ENCODE results near the gene ABCA4. TPM values are rescaled to one million over a fixed set of nuclear protein-coding genes. Genes with fewer than 3 reads are reported as not detected.
A peak's percentile ranks its signal among the peaks of the same experiment; 100 is the strongest.

The ABCA4 gene
- polyA plus RNA-seq, 1 experiment: 0.17 TPM

DNA sequence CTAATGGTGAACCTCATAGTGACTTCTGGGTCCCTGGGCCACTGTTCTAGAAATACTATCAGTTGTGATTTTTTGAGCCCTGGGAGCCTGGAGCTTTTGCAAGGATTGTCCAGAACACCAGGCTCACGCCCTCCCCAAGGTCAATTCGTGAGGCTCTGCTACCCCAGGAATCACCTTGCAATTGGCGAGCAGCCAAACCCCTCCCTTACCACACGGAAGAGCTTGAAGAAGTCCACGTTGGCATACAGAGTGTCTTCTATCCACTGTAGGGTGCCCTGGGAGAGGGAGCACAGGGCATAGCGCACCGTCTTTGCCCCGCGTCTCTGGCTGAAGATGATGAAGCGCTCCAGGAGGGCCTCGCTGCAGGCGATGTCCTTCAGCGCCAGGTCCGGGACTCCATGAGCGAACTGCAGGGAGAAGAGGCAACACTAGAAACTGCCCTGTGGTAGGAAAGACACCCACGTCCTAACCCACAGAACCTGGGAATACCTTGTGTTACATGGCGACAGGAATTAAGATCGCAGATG, 22.3 kb downstream of the ABCA4 start:
- ChIA-PET POLR2A (no interaction called here), CTCF (no interaction called here)
- no peak for DNase-seq (ENCODE audit: low read depth, low spot score)
- H3K27ac ChIP-seq (ENCODE audit: low read depth, low read length): no peak overlapping the region
- no peaks in the 10 kb centered on the region for H3K9me3 ChIP-seq (ENCODE audit: control insufficient read depth, insufficient read depth, low read length)
- H3K27me3 ChIP-seq (ENCODE audit: control insufficient read depth, insufficient read depth, low read length): peaks cover 3% of the 10 kb centered on the region
- TF ChIP-seq, protein P1, sequence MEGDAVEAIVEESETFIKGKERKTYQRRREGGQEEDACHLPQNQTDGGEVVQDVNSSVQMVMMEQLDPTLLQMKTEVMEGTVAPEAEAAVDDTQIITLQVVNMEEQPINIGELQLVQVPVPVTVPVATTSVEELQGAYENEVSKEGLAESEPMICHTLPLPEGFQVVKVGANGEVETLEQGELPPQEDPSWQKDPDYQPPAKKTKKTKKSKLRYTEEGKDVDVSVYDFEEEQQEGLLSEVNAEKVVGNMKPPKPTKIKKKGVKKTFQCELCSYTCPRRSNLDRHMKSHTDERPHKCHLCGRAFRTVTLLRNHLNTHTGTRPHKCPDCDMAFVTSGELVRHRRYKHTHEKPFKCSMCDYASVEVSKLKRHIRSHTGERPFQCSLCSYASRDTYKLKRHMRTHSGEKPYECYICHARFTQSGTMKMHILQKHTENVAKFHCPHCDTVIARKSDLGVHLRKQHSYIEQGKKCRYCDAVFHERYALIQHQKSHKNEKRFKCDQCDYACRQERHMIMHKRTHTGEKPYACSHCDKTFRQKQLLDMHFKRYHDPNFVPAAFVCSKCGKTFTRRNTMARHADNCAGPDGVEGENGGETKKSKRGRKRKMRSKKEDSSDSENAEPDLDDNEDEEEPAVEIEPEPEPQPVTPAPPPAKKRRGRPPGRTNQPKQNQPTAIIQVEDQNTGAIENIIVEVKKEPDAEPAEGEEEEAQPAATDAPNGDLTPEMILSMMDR (IDR thresholded peaks at IDR 0.05; ENCODE audit: low read depth, low read length): no peak
- H3K4me3 ChIP-seq (ENCODE audit: low read depth, low read length): no peak overlapping the region

DNA sequence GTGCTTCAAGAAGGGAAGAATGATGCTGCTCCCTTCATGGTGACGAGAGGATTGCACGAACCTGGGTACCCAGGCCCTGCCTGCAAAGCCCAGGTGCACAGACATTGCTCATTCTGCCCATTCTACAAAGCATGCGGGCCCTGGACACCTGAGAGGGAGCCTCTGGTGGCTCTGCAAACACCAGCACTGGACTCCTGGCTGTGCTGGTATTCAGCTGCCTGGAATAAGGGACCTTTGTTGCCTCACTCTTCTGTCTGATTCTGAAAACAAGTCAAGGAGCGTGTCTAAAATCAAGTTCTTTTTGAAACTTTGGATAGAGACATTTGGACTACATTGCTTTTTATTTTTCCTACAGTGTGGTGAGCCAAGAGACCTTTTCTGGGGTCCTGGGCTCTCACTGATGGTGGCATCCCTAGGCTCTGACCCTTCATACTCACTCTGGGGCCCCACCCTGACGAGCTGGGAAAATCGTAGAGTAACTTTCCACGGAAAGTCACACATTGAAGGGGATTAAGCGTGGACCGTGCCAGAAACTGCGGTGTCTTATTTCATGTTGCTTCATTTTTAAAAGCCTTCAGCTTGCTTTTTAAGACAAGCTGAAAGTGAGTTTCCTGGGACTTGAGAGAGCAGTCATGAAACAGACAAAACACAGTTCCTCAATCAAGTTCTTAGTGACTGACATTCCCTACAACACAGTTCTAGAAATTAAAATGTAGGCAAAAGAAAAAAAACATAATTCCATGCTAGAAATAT, 24.0 kb downstream of the ABCA4 start:
- Histone ChIP-seq H3K27ac (ENCODE audit: low read depth, low read length) (peak overlapping the region; percentile 75), H3K27me3 (ENCODE audit: control insufficient read depth, insufficient read depth, low read length) (no peaks in the 10 kb centered on the region), H3K4me3 (ENCODE audit: low read depth, low read length) (no peak overlapping the region), H3K9me3 (ENCODE audit: control insufficient read depth, insufficient read depth, low read length) (no peaks in the 10 kb centered on the region)
- peak; percentile 13 for DNase-seq (ENCODE audit: low read depth, low spot score)
- TF ChIP-seq, protein P1 (IDR thresholded peaks at IDR 0.05; ENCODE audit: low read depth, low read length): no peak
- ChIA-PET CTCF (interaction anchor here (1.5 kb wide), 1 partner anchor 239 kb away, joined by 6 read pairs; no protein-coding TSS in a partner anchor), POLR2A (interaction anchor here (0.6 kb wide), 1 partner anchor 21 kb away, joined by 3 read pairs; no protein-coding TSS in a partner anchor)

DNA sequence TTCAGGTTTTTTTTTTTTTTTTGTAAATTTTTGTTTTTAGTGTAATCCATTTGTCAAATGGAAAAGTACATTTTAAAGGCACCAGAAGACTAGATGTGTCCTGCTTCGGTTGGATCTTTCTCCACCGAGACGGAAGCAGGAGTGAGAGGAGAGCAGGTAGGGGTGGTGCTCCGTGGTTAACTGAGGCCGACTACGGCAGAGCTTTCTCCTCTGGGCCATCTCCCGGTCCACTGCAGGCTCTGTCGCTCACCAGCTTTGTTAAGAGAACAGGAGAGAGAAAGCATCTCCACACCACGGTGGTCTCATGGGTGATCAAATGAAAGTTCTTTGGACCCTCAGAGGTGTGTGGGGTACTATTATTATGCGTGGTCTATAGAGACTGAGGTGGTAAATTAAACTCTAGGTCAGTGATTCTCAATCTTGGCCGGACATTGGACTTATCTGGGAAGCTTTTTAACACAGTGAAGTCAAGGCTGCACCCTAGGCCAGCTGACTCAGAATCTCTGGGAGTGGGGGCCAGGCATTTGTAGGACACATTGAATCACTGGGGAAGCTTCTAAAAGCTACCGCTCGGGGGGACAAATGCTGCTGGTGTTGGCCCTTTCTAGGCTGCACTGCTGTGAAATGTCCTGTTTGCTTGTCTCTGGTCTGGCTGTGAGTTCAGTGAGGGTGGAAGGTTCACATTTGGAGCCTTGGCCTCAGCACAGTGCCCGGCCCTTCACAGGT, 25.0 kb downstream of the ABCA4 start:
- Histone ChIP-seq H3K27me3 (ENCODE audit: control insufficient read depth, insufficient read depth, low read length) (no peaks in the 10 kb centered on the region), H3K27ac (ENCODE audit: low read depth, low read length) (peak overlapping the region; percentile 97), H3K9me3 (ENCODE audit: control insufficient read depth, insufficient read depth, low read length) (no peaks in the 10 kb centered on the region), H3K4me3 (ENCODE audit: low read depth, low read length) (no peak overlapping the region)
- DNase-seq (ENCODE audit: low read depth, low spot score): no peak
- ChIA-PET POLR2A (interaction anchor here (1.1 to 1.8 kb wide), 5 partner anchors 20 to 35 kb away, joined by 3 to 15 read pairs (median 3); no protein-coding TSS in a partner anchor), CTCF (interaction anchor here (1.5 to 1.8 kb wide), 2 partner anchors 239 to 240 kb away, joined by 6 to 8 read pairs; no protein-coding TSS in a partner anchor)
- TF ChIP-seq, protein P1 (IDR thresholded peaks at IDR 0.05; ENCODE audit: low read depth, low read length): no peak

DNA sequence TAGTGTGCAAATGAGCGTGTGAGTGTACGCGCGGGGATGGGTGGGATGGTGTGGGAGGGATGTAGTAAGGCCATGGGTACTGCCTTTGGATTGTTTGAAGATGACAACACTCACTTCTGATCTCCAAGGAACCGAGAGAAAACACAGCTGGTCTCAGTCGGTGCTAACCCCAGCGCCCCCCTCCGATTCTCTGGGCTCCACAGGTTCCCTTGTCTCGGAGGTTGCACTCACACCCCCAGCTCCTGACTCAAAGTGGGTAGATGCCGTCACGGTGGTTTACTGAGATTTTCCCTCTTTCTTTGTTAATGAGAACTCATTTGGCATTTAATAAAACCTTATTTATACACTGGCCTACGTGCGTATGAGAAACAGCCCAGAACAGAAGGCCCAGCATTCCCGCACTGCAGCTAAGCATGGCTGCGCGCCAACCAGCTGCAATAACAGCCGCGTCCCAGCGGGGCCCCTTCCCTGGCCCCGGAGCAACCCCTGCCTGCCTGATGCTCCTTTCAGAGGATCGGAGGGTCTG, 25.8 kb downstream of the ABCA4 start:
- TF ChIP-seq, protein P1 (IDR thresholded peaks at IDR 0.05; ENCODE audit: low read depth, low read length): peak; percentile 9; the same call in 1 of the 2 replicates
- Histone ChIP-seq H3K27ac (ENCODE audit: low read depth, low read length) (peak overlapping the region; percentile 97), H3K9me3 (ENCODE audit: control insufficient read depth, insufficient read depth, low read length) (no peaks in the 10 kb centered on the region), H3K27me3 (ENCODE audit: control insufficient read depth, insufficient read depth, low read length) (no peaks in the 10 kb centered on the region), H3K4me3 (ENCODE audit: low read depth, low read length) (peak overlapping the region; percentile 17; the same call in 1 of the 2 replicates)
- DNase-seq (ENCODE audit: low read depth, low spot score): peak; percentile 81
- POLR2A ChIA-PET: interaction anchor here (1.1 to 1.8 kb wide), 5 partner anchors 19 to 34 kb away, joined by 3 to 15 read pairs (median 3); no protein-coding TSS in a partner anchor
- CTCF ChIA-PET: interaction anchor here (0.7 to 1.8 kb wide), 3 partner anchors 32 to 240 kb away, joined by 4 to 8 read pairs (median 5); no protein-coding TSS in a partner anchor
